Endometrial microvascular endothelial cells (primary cell): ENCODE measurements around the gene SLC1A2. TPM values are rescaled to one million over a fixed set of nuclear protein-coding genes. Genes with fewer than 3 reads are reported as not detected.

ENCODE experiments used
- in situ Hi-C: cut with HindIII; loops from 2 replicates; pipeline ENCODE4 v1.10.0; 2017; ENCODE audit warnings: low sequenced_read_pairs, low pct_unique_long_range_greater_than_20kb; ENCODE audit errors: inconsistent ontology term
- total RNA-seq: library from RNA; depleted of rRNA; stranded (reverse); fragments of >200 nt; gene quantifications from one replicate; pipeline ENCODE4 v1.2.3, GENCODE V29; 2015; ENCODE audit errors: inconsistent ontology term

Gene SLC1A2
- total RNA-seq, 1 donor from 2014 or later: not detected

GRCh38 chr11:35318977-35319925 is 100.1 kb downstream of the SLC1A2 start:
- in situ Hi-C loops: no loop called here

- in situ Hi-C loops: no loop called here
Observed at GRCh38 chr11:35318309-35318708, 101.0 kb downstream of the SLC1A2 start.

- in situ Hi-C loops: no loop called here
Observed at GRCh38 chr11:35317253-35317652, 102.1 kb downstream of the SLC1A2 start.

- in situ Hi-C loops: no loop called here
Observed at GRCh38 chr11:35316161-35316560, 103.2 kb downstream of the SLC1A2 start.

GRCh38 chr11:35313760-35314153 is 105.6 kb downstream of the SLC1A2 start:
- in situ Hi-C loops: no loop called here

GRCh38 chr11:35313066-35313759 is 106.1 kb downstream of the SLC1A2 start:
- in situ Hi-C loops: no loop called here

- in situ Hi-C loops: no loop called here
Observed at GRCh38 chr11:35311331-35311730, 108.0 kb downstream of the SLC1A2 start.

- in situ Hi-C loops: no loop called here
Observed at GRCh38 chr11:35308157-35308556, 111.2 kb downstream of the SLC1A2 start.

GRCh38 chr11:35307221-35307621 is 112.1 kb downstream of the SLC1A2 start:
- in situ Hi-C loops: no loop called here

- in situ Hi-C loops: no loop called here
Observed at GRCh38 chr11:35305670-35306382, 113.5 kb downstream of the SLC1A2 start.

- in situ Hi-C loops: no loop called here
Observed at GRCh38 chr11:35304900-35305460, 114.4 kb downstream of the SLC1A2 start.

GRCh38 chr11:35304386-35304775 is 115.0 kb downstream of the SLC1A2 start:
- in situ Hi-C loops: no loop called here

GRCh38 chr11:35303596-35304385 is 115.6 kb downstream of the SLC1A2 start:
- in situ Hi-C loops: no loop called here

GRCh38 chr11:35302398-35302797 is 117.0 kb downstream of the SLC1A2 start:
- in situ Hi-C loops: no loop called here

- in situ Hi-C loops: no loop called here
Observed at GRCh38 chr11:35298369-35298768, 121.0 kb downstream of the SLC1A2 start.

GRCh38 chr11:35295751-35296150 is 123.6 kb downstream of the SLC1A2 start:
- in situ Hi-C loops: no loop called here

- in situ Hi-C loops: no loop called here
Observed at GRCh38 chr11:35293699-35294098, 125.7 kb downstream of the SLC1A2 start.

GRCh38 chr11:35293035-35293434 is 126.3 kb downstream of the SLC1A2 start:
- in situ Hi-C loops: no loop called here
